ENCODE results near the gene KLF3. TPM values are rescaled to one million over a fixed set of nuclear protein-coding genes. Genes with fewer than 3 reads are reported as not detected.

The KLF3 gene
- total RNA-seq, 1 donor, result 25.3 TPM

- Histone ChIP-seq H3K4me1 (ENCODE audit: insufficient read depth, low read length) (peaks cover 18% of the 10 kb centered on the region), H3K36me3 (ENCODE audit: insufficient read depth, low read length) (no peaks in the 10 kb centered on the region), H3K79me2 (ENCODE audit: insufficient read depth, low read length) (no peaks in the 10 kb centered on the region), H3K27ac (ENCODE audit: low read depth, low read length) (no peak overlapping the region), H3K4me2 (ENCODE audit: insufficient read depth, low read length) (no peak overlapping the region), H2AFZ (ENCODE audit: low read length) (no peak overlapping the region), H3K4me3 (ENCODE audit: insufficient read depth, low read length) (no peak overlapping the region), H4K20me1 (ENCODE audit: insufficient read depth, low read length) (no peaks in the 10 kb centered on the region), H3K27me3 (ENCODE audit: insufficient read depth, low read length) (no peaks in the 10 kb centered on the region), H3K9me3 (ENCODE audit: low read depth, low read length) (no peaks in the 10 kb centered on the region)
- TF ChIP-seq CTCF (IDR thresholded peaks at IDR 0.05; ENCODE audit: extremely low read depth, low read depth, low read length), result no peak
- DNase-seq (ENCODE audit: insufficient read length, low spot score, missing footprints), result no peak
These were observed 85.3 kb downstream of the KLF3 start for GRCh38 chr4:38749336-38749735.

Other genes starting within 250 kb of the KLF3 start
- under 0.01 TPM in 1 of 2 replicates, not detected in the other for gene TLR10, start 118.8 kb downstream of the KLF3 start, total RNA-seq
- gene TLR1, start 140.6 kb downstream of the KLF3 start, total RNA-seq, result 2.4 and 3.3 TPM in 2 replicates
- 5.1 and 7.4 TPM in 2 replicates for gene TLR6, start 192.6 kb downstream of the KLF3 start, total RNA-seq
- 352 and 392 TPM in 2 replicates for gene FAM114A1, start 203.6 kb downstream of the KLF3 start, total RNA-seq

Data from osteoblast (primary cell).